ENCODE measurements around the gene UIMC1. TPM values are rescaled to one million over a fixed set of nuclear protein-coding genes. Genes with fewer than 3 reads are reported as not detected.
"Not testable (repeated sequence)": the region's sequence is repeated elsewhere in the genome, so short reads cannot be mapped to it uniquely, and the experiment has no call there.

UIMC1 gene
- total and polyA plus RNA-seq, 2 donors (not counting 1 experiment from before 2014, with no cell fraction given): 49.2 to 98.1 TPM

DNA sequence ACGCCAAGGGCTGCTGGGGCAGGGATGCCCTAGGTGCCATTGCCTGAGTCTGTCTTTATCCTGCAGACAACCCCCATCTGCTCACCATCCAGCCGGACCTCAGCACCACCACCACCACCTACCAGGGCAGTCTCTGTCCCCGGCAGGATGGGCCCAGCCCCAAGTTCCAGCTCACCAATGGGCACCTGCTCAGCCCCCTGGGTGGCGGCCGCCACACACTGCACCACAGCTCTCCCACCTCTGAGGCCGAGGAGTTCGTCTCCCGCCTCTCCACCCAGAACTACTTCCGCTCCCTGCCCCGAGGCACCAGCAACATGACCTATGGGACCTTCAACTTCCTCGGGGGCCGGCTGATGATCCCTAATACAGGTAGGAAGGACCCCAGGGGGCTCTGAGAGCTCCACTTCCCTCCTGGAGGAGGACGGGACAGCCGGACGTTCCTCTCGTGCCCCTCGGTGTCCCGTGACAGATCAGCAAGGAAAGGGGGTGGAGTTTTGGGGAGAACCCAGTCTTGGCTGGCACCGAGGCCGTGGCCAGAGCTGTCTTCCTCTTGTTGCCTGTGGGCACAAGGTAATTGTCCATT is 132.3 kb downstream of the UIMC1 start:
- Mint-ChIP-seq H3K9me3 (ENCODE audit: insufficient read depth) (no peaks in the 10 kb centered on the region), H3K4me3 (no peak overlapping the region), H3K4me1 (peaks cover 2% of the 10 kb centered on the region), H3K27me3 (peaks cover 23% of the 10 kb centered on the region), H3K27ac (no peak overlapping the region)
- Histone ChIP-seq H3K4me1 (ENCODE audit: control insufficient read depth in 2 of 2, insufficient read depth in 2 of 2, low read length in 2 of 2) (no peaks in the 10 kb centered on the region), H2AFZ (ENCODE audit: insufficient read depth, low read depth, low read length, poor library complexity, severe bottlenecking) (no peak overlapping the region), H3K9ac (ENCODE audit: low read length) (no peak overlapping the region), H3K79me2 (ENCODE audit: control insufficient read depth, insufficient read depth, low read length) (no peaks in the 10 kb centered on the region), H3K27ac (ENCODE audit: low read length in 2 of 2) (no peak overlapping the region), H3K4me3 (ENCODE audit: control extremely low read depth in 1 of 5, extremely low read depth in 1 of 5, insufficient read depth in 1 of 5, low read depth in 2 of 5, low read length in 4 of 5) (no peak overlapping the region), H3K4me2 (replicated peaks; ENCODE audit: low read depth, low read length, poor library complexity, severe bottlenecking) (no peak overlapping the region), H3K27me3 (replicated peaks in 1 of 4; ENCODE audit: control extremely low read depth in 1 of 4, control insufficient read depth in 3 of 4, insufficient read depth in 4 of 4, low read length in 3 of 4) (peaks cover 0 to 31% (median 3%) of the 10 kb centered on the region in 4 experiments), H4K20me1 (ENCODE audit: control insufficient read depth, insufficient read depth, low read length, poor library complexity, severe bottlenecking) (no peaks in the 10 kb centered on the region), H3K9me3 (ENCODE audit: control extremely low read depth in 1 of 3, control insufficient read depth in 2 of 3, insufficient read depth in 1 of 3, low read length in 2 of 3) (peaks cover 0 to 19% (median 0%) of the 10 kb centered on the region in 3 donors), H3K36me3 (replicated peaks in 1 of 2; ENCODE audit: control extremely low read depth in 1 of 2, control insufficient read depth in 1 of 2, extremely low read depth in 1 of 2, insufficient read depth in 2 of 2, low read length in 1 of 2) (no peaks in the 10 kb centered on the region)
- ATAC-seq (ENCODE audit: low read depth) (no peak), DNase-seq (no peak)
- intact Hi-C loops (cut with micrococcal nuclease): no loop called here
- TF ChIP-seq, protein P1, sequence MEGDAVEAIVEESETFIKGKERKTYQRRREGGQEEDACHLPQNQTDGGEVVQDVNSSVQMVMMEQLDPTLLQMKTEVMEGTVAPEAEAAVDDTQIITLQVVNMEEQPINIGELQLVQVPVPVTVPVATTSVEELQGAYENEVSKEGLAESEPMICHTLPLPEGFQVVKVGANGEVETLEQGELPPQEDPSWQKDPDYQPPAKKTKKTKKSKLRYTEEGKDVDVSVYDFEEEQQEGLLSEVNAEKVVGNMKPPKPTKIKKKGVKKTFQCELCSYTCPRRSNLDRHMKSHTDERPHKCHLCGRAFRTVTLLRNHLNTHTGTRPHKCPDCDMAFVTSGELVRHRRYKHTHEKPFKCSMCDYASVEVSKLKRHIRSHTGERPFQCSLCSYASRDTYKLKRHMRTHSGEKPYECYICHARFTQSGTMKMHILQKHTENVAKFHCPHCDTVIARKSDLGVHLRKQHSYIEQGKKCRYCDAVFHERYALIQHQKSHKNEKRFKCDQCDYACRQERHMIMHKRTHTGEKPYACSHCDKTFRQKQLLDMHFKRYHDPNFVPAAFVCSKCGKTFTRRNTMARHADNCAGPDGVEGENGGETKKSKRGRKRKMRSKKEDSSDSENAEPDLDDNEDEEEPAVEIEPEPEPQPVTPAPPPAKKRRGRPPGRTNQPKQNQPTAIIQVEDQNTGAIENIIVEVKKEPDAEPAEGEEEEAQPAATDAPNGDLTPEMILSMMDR (IDR thresholded peaks at IDR 0.05): no peak
- TF ChIP-seq EZH2 (IDR thresholded peaks at IDR 0.05; ENCODE audit: borderline replicate concordance, insufficient read depth, low read depth, low read length, poor library complexity, severe bottlenecking): no peak
- POLR2A ChIA-PET: no interaction called here
- CTCF ChIA-PET: no interaction called here
- WGBS (ENCODE audit: insufficient coverage): 85% methylated on average over 20 of the region's 20 CpGs

DNA sequence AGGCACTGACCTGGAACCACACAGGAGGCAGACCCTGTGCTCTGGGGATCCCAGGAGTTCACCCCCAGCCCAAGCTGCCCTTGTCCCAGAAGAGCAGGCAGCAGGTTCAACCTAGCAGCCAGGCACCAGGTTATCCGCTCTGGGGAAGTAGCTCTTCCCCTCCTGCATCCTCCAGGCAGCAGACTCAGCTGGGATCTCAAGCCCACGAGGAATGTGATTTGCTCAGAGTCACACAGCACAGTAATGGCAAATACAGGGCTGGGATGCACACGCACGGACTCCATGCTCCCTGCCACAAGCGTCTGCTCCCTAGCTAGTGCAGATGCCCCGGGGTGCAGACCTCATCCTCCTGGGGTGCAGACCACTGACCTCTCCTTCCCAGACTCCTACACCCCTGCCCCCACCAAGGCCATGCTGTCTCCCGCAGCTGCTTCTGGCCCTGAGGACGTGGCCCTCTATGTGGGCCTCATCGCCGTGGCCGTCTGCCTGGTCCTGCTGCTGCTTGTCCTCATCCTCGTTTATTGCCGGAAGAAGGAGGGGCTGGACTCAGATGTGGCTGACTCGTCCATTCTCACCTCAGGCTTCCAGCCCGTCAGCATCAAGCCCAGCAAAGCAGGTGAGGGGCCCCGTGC is 132.9 kb downstream of the UIMC1 start:
- no peak overlapping the region for H3K27ac ChIP-seq (ENCODE audit: low read length in 2 of 2)
- no peaks in the 10 kb centered on the region for H3K79me2 ChIP-seq (ENCODE audit: control insufficient read depth, insufficient read depth, low read length)
- Mint-ChIP-seq H3K4me1 (peaks cover 2% of the 10 kb centered on the region), H3K4me3 (no peak overlapping the region), H3K9me3 (ENCODE audit: insufficient read depth) (no peaks in the 10 kb centered on the region), H3K27me3 (peaks cover 19% of the 10 kb centered on the region), H3K27ac (no peak overlapping the region)
- peaks cover 0 to 29% (median 3%) of the 10 kb centered on the region in 4 experiments for H3K27me3 ChIP-seq (replicated peaks in 1 of 4; ENCODE audit: control extremely low read depth in 1 of 4, control insufficient read depth in 3 of 4, insufficient read depth in 4 of 4, low read length in 3 of 4)
- intact Hi-C loops (cut with micrococcal nuclease): no loop called here
- no peaks in the 10 kb centered on the region for H3K4me1 ChIP-seq (ENCODE audit: control insufficient read depth in 2 of 2, insufficient read depth in 2 of 2, low read length in 2 of 2)
- no peak overlapping the region for H3K4me2 ChIP-seq (replicated peaks; ENCODE audit: low read depth, low read length, poor library complexity, severe bottlenecking)
- TF ChIP-seq, protein P1 (IDR thresholded peaks at IDR 0.05): no peak
- TF ChIP-seq EZH2 (IDR thresholded peaks at IDR 0.05; ENCODE audit: borderline replicate concordance, insufficient read depth, low read depth, low read length, poor library complexity, severe bottlenecking): no peak
- no peaks in the 10 kb centered on the region for H3K36me3 ChIP-seq (replicated peaks in 1 of 2; ENCODE audit: control extremely low read depth in 1 of 2, control insufficient read depth in 1 of 2, extremely low read depth in 1 of 2, insufficient read depth in 2 of 2, low read length in 1 of 2)
- CTCF ChIA-PET: no interaction called here
- POLR2A ChIA-PET: no interaction called here
- no peak overlapping the region for H2AFZ ChIP-seq (ENCODE audit: insufficient read depth, low read depth, low read length, poor library complexity, severe bottlenecking)
- H3K9ac ChIP-seq (ENCODE audit: low read length): no peak overlapping the region
- H3K4me3 ChIP-seq (ENCODE audit: control extremely low read depth in 1 of 5, extremely low read depth in 1 of 5, insufficient read depth in 1 of 5, low read depth in 2 of 5, low read length in 4 of 5): no peak overlapping the region
- DNase-seq: no peak
- WGBS (ENCODE audit: insufficient coverage): 78% methylated on average over 16 of the region's 16 CpGs
- peaks cover 0 to 19% (median 0%) of the 10 kb centered on the region in 3 donors for H3K9me3 ChIP-seq (ENCODE audit: control extremely low read depth in 1 of 3, control insufficient read depth in 2 of 3, insufficient read depth in 1 of 3, low read length in 2 of 3)
- no peak for ATAC-seq (ENCODE audit: low read depth)
- H4K20me1 ChIP-seq (ENCODE audit: control insufficient read depth, insufficient read depth, low read length, poor library complexity, severe bottlenecking): no peaks in the 10 kb centered on the region

DNA sequence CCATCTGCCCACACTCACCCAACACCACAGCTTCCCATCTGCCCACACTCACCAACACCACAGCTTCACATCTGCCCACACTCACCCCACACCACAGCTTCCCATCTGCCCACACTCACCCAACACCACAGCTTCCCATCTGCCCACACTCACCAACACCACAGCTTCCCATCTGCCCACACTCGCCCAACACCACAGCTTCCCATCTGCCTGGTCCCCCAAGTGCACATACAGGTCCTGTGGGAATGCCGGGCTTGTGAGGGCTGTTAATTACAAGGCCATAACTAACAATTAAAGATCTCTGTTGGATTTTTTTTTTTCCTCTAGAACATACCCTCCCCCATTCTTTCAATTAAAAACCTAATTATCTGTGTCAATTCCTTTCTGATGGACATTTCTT is 133.6 kb downstream of the UIMC1 start:
- H3K4me2 ChIP-seq (replicated peaks; ENCODE audit: low read depth, low read length, poor library complexity, severe bottlenecking); H3K27ac ChIP-seq (ENCODE audit: low read length in 2 of 2); intact Hi-C loops (cut with micrococcal nuclease); H3K9ac ChIP-seq (ENCODE audit: low read length); H2AFZ ChIP-seq (ENCODE audit: insufficient read depth, low read depth, low read length, poor library complexity, severe bottlenecking); ATAC-seq (ENCODE audit: low read depth); H3K4me1 Mint-ChIP-seq; H3K4me3 ChIP-seq (ENCODE audit: control extremely low read depth in 1 of 5, extremely low read depth in 1 of 5, insufficient read depth in 1 of 5, low read depth in 2 of 5, low read length in 4 of 5); CTCF ChIA-PET; DNase-seq; H3K79me2 ChIP-seq (ENCODE audit: control insufficient read depth, insufficient read depth, low read length); H4K20me1 ChIP-seq (ENCODE audit: control insufficient read depth, insufficient read depth, low read length, poor library complexity, severe bottlenecking); H3K27ac Mint-ChIP-seq; POLR2A ChIA-PET; H3K9me3 Mint-ChIP-seq (ENCODE audit: insufficient read depth); H3K36me3 ChIP-seq (replicated peaks in 1 of 2; ENCODE audit: control extremely low read depth in 1 of 2, control insufficient read depth in 1 of 2, extremely low read depth in 1 of 2, insufficient read depth in 2 of 2, low read length in 1 of 2); H3K4me3 Mint-ChIP-seq; H3K4me1 ChIP-seq (ENCODE audit: control insufficient read depth in 2 of 2, insufficient read depth in 2 of 2, low read length in 2 of 2): not testable (repeated sequence)
- peaks cover 0 to 19% (median 0%) of the 10 kb centered on the region in 3 donors for H3K9me3 ChIP-seq (ENCODE audit: control extremely low read depth in 1 of 3, control insufficient read depth in 2 of 3, insufficient read depth in 1 of 3, low read length in 2 of 3)
- peaks cover 19% of the 10 kb centered on the region for H3K27me3 Mint-ChIP-seq
- no CpG with 5 or more reads among the region's 2 CpGs for WGBS (ENCODE audit: insufficient coverage)
- H3K27me3 ChIP-seq (replicated peaks in 1 of 4; ENCODE audit: control extremely low read depth in 1 of 4, control insufficient read depth in 3 of 4, insufficient read depth in 4 of 4, low read length in 3 of 4): peaks cover 0 to 25% (median 3%) of the 10 kb centered on the region in 4 experiments

All from B cell (primary cell).